CD1c-positive myeloid dendritic cell (primary cell): Measurements from ENCODE around the gene OXCT1.
A peak's percentile ranks its signal among the peaks of the same experiment; 100 is the strongest.

ENCODE experiments used
- DNase-seq: peaks from one replicate; pipeline ENCODE4 v3.0.0-alpha.2; 2016; ENCODE audit errors: extremely low spot score

Gene OXCT1

GRCh38 chr5:41869724-41870626, at the start of gene OXCT1:
Gene OXCT1 (minus strand): TSS chr5:41870425. CDS start chr5:41870358, 67 bp downstream.
- peak; percentile 96 for DNase-seq

DNA sequence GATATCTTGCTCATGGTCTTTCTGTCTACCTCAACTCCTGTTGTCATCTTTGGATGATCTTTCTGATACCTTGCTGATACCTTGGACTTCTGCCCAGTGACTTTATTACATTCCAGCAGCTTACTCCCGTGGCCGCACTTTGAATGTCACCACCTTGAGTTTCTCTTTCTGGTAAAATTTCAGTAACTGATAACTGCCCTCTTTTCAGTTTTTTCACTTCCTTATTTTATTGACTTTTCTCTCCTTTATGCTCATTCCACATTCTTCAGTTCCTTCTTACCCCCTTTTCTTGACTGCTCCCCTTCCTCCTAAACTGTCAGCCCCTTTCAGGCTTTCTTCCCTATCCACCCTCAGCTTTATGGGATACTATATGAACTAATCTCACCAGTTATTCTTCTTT, 47.9 kb upstream of the OXCT1 start:
- DNase-seq = no peak

GRCh38 chr5:41908374-41909079, 38.3 kb upstream of the OXCT1 start:
- DNase-seq = no peak

DNA sequence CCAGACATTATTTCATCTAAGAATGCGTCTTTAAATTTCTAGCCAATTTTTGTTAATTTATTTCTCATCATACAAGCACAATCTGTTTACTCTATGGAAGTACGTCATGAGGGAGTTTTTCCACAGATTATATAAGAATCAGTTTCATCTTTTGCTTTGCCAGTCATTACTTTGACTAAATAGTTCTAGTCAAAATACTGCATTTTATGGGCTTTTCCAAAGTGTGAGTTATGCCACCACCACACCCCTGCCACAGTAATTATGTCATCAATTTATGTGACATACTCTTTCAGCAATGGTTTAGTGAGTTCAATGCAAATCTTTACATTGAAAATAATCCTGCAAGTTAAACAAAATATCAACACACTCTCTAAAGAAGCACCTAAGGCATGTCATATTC, 35.9 kb upstream of the OXCT1 start:
- DNase-seq = no peak

GRCh38 chr5:41903892-41904799, 33.9 kb upstream of the OXCT1 start, which contains the start of gene RIMOC1:
Gene RIMOC1 (plus strand): TSS chr5:41904344. CDS start chr5:41904368, 24 bp downstream.
- peak; percentile 99 for DNase-seq

DNA sequence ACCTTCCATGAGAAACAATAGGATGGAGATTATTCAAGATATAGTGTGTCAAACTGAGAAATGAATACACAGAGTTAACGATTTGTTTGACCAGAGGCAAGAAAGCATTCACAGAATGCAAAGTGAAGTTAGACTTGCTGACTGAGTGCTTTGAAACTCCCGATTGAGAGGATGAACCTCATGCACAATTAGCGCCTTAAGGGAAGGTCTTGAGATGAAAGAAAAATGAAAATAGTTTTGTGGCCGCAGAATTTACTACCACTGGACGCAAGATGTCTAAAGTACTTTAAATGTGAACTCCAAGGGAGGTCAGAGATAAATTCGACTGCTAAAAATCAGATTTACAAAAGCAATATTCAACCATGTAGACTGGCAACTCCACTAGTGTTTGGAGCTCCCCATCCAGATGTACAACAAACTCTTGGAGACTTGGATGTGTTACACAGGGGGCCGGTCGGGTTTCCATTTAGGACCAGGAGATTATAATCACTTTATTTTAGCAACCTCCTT, 33.2 kb upstream of the OXCT1 start:
- no peak for DNase-seq

DNA sequence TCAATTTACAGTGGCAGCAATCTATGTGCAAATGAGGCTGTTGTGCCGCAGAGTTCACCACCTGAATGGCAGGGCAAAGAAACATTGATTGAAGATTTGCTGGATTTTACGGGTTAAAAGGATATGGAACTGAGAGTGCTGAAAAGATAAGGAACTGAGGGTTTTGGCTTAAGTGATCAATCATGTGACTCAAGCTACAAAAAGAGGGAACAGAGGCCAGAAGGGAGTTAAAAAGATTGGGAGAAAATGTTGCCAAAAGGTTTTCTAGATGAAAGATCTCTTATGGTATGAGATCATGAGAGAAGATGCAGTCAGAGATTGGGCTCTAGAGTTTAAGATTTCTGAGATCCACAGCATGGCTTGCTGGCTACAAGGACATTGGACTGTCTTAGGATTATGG, 26.0 kb upstream of the OXCT1 start:
- peak; percentile 17 for DNase-seq

DNA sequence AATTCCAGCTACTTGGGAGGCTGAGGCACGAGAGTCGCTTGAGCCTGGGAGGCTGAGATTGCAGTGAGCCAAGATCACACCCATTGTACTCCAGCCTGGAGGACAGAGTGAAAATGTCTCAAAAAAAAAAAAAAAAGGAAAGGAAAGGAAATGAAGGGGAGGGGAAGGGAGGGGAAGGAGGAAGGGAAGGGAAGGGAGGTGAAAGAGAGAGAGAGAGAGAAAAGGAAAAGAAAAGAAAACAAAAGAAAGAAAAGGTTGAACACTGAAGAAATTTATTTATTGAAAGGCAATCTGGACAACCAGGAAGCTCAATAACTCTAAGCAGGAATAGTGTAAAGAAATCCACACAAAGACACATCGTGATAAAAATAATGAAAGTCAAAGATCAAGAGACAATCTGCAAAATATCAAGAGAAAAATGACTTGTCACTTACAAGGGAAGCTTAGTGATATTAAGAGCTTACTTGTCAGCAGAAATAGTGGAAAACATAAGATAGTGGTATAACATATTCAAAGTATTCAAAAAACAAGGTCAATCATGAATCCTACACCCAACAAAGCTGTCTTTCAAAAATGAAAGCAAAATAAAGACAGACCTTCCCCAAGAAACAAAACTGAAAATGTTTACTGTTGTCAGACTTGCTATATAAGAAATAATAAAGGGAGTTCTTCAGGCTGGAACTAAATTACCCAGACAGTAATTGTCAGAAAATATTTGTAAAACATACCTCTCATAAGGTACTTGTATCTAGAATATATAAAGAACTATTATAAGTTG, 23.0 kb upstream of the OXCT1 start:
- no peak for DNase-seq

DNA sequence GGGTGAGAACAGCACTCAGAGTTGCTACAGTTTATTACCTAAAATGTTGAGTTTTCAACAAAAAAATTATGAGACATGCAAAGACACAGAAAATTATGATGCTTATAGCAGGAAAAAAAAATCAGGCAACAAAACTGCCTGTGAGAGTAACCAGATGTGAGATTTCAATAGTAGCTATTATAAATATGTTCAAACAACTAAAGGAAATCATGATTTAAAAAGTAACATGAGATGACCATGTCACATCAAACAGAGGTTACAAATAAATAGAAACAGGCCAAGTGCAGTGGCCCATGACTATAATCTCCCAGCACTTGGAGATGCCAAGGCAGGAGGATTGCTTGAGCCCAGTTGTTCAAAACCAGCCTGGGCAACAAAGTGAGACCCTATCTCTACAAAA, 21.8 kb upstream of the OXCT1 start:
- DNase-seq = no peak

DNA sequence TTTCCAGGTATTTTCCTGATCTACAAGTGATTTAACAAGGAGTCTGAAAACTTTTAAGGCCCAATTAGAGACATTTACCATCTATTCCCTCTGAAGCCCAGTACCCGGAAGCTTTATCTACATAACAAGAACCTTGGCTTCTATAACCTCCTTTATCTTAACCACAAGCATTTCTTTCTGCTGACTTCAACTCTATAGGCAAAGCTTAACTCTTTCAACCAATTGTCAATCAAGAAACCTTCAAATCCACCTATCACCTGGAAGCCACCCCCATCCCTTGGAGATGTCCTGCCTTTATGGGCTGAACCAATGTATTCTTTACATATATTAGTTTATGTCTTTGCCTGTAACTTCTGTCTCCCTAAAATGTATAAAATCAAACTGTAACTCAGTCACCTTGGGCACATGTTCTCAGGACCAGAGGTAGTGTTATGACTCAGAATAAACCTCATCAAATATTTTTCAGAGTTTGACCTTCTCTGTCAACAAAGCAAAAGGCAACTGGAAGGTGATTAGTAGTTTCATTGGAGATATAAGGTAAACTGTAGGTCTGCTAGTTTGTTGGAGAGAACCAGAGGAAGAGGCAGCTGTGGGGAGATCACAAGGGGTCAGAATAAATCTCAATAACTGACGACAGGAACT, 21.0 kb upstream of the OXCT1 start:
- no peak for DNase-seq

GRCh38 chr5:41885286-41885685, 15.1 kb upstream of the OXCT1 start:
- DNase-seq = no peak

DNA sequence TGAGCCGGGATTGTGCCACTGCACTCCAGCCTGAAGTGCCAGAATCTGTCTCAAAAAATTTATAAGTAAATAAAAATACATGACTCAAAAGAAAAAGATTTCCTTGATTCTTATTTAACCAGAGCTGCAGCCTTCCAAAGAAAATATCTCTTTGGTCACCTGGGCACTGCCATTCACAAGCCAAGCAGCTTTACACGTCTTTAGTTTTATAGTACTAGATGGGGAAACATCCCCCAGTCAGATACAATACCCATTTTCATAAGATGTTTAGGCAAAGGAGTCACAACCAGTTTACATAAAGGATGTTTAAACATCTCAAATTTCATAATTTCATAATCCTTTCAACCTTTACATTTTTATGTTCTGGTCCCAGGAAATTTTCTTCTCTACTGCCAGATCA, 13.7 kb upstream of the OXCT1 start:
- no peak for DNase-seq

DNA sequence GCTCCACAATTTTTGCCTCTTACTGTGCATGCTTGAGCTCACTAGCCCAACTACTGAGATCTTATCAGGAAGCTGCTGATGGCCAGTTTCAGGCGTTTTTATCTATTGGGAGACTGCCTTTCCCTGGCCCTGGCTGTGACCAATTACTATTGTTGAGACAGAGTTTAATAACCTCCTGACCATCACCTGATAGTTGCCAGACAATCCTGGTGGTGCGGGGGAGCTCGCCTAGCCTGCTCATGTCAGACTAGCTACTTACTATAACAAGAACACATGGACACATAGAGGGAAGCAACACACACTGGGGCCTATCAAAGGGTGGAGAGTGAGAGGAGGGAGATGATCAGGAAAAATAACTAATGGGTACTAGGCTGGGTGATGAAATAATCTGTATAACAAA, 13.0 kb upstream of the OXCT1 start:
- DNase-seq = no peak

DNA sequence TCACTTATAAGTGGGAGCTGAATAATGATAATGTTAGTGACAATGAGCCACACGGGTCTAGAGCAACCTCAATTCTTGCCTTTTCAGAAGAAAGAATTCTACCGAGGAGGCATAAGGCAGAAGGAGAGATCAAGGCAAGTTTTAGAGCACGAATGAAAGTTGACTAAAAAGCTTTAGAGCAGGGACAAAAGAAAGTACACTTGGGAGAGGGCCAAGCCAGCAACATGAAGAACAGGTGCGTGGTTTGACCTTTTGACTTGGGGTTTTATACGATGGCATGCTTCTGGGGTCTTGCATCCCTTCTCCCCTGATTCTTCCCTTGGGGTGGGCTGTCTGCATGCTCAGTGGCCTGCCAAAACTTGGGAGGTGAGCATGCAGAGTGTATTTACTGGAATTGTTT, 12.5 kb upstream of the OXCT1 start:
- DNase-seq = no peak

DNA sequence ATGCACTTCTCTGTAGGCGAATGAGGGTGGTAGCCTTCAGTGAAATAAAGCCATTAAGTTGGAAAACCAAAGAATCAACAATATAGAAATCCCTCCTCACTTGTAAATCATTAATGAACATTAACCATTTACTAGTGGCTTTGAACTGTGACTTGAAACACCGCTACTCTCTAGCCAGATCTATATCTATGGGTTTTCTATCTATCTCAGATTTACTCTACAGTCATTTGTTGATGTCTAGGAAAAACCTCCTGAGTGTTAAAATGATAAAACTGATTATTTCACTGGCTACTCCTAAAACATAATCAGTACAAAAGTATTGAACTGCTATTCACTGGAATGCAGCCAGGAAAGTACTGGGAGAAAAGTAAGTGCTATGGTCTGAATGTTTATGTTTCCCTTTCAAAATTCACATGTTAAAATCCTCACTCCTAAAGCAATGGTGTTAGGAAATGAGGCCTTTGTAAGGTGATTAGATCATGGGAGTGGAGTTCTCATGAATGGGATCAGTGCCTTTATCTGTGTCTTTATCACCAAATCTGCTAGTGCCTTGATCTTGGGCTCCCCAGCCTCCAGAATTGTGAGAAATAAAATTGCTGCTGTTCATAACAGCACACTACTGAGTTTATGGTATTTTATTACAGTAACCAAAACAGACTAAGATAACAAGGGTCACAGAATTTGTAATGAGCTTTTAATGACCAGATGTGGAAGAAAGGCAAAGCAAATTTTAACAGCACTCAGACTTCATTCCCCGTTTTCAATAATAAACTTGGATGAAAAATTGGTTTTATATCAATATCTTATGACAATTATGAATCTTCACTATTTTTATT, 8.6 kb upstream of the OXCT1 start:
- no peak for DNase-seq

GRCh38 chr5:41878173-41878572, 7.9 kb upstream of the OXCT1 start:
- DNase-seq = no peak

- no peak for DNase-seq
Measured at GRCh38 chr5:41877408-41877807, 7.2 kb upstream of the OXCT1 start.

GRCh38 chr5:41876678-41877077, 6.5 kb upstream of the OXCT1 start:
- no peak for DNase-seq

GRCh38 chr5:41875121-41875520, 4.9 kb upstream of the OXCT1 start:
- no peak for DNase-seq
